Upper lobe of right lung (tissue), 1 donor: ENCODE data around the gene HDLBP. TPM values are rescaled to one million over a fixed set of nuclear protein-coding genes. Genes with fewer than 3 reads are reported as not detected.

Experiments used
- ATAC-seq: fragments of 200-7000 bp; cut with Tn5 transposase; one replicate; pipeline ENCODE4 v1.9.1; 2020; ENCODE audit warnings: mild to moderate bottlenecking, moderate library complexity
- DNase-seq: peaks from one replicate; pipeline ENCODE4 v3.0.0-alpha.2; 2020
- H3K27ac ChIP-seq: fragments of 200-600 bp; one replicate; pipeline ENCODE4 v1.8.0; 2022
- H3K27me3 ChIP-seq: fragments of 200-600 bp; one replicate; pipeline ENCODE4 v1.8.0; 2022; ENCODE audit warnings: mild to moderate bottlenecking
- H3K36me3 ChIP-seq: fragments of 200-600 bp; one replicate; pipeline ENCODE4 v1.8.0; 2022
- H3K4me1 ChIP-seq: fragments of 200-600 bp; one replicate; pipeline ENCODE4 v1.8.0; 2022
- H3K4me3 ChIP-seq: fragments of 200-600 bp; one replicate; pipeline ENCODE4 v1.8.0; 2022; ENCODE audit warnings: mild to moderate bottlenecking
- H3K9me3 ChIP-seq: fragments of 200-600 bp; one replicate; pipeline ENCODE4 v1.8.0; 2022
- intact Hi-C: fragments of 100-400 bp; cut with DNase I; formaldehyde crosslinking; loops from one replicate; pipeline ENCODE4 v1.11.0; 2022
- total RNA-seq: library from RNA; stranded (reverse); fragmentation: NEBNext Ultra II Directional; extraction: Animal tissue kit (Norgen Biotek cat#: 25700); gene quantifications from one replicate; pipeline ENCODE4 v1.2.1, GENCODE V29; 2021
- TF ChIP-seq, protein P1 (sequence below): fragments of 200-600 bp; IDR thresholded peaks from one replicate; pipeline ENCODE4 v1.8.0; 2022; ENCODE audit warnings: antibody characterized with exemption
- donor health status: DM: no; HTN: yes; CAD: no; lungs with severe emphysema.

The HDLBP gene
- total RNA-seq, 1 donor from 2014 or later, result 444 TPM

DNA sequence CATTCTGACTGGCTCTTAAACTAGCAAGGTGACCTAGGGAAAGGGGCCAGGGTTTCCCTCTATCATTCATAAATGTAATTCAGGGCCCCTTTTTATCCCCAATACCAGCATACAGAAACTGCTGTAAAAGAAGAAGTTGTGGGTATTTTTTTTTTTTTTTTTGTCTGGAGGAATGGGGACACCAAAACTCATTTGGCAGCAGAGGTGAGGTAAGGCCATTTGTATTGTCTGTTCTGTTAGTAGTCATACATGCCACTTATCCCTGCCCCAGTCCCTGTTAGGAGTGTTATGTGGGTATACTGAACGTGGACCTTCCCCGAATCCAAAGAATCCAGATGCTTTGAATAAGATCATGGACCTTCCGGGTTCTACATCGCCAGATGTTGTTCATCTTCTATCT is 1.9 kb upstream of the HDLBP start:
- Histone ChIP-seq H3K4me1 (peaks cover 69% of the 10 kb centered on the region), H3K9me3 (no peaks in the 10 kb centered on the region), H3K36me3 (no peaks in the 10 kb centered on the region), H3K27ac (peak overlapping the region; percentile 99), H3K4me3 (peak overlapping the region; percentile 84), H3K27me3 (no peaks in the 10 kb centered on the region)
- intact Hi-C loops, result no loop called here
- TF ChIP-seq, protein P1, sequence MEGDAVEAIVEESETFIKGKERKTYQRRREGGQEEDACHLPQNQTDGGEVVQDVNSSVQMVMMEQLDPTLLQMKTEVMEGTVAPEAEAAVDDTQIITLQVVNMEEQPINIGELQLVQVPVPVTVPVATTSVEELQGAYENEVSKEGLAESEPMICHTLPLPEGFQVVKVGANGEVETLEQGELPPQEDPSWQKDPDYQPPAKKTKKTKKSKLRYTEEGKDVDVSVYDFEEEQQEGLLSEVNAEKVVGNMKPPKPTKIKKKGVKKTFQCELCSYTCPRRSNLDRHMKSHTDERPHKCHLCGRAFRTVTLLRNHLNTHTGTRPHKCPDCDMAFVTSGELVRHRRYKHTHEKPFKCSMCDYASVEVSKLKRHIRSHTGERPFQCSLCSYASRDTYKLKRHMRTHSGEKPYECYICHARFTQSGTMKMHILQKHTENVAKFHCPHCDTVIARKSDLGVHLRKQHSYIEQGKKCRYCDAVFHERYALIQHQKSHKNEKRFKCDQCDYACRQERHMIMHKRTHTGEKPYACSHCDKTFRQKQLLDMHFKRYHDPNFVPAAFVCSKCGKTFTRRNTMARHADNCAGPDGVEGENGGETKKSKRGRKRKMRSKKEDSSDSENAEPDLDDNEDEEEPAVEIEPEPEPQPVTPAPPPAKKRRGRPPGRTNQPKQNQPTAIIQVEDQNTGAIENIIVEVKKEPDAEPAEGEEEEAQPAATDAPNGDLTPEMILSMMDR, result no peak
- DNase-seq, result no peak
- ATAC-seq, result no peak

DNA sequence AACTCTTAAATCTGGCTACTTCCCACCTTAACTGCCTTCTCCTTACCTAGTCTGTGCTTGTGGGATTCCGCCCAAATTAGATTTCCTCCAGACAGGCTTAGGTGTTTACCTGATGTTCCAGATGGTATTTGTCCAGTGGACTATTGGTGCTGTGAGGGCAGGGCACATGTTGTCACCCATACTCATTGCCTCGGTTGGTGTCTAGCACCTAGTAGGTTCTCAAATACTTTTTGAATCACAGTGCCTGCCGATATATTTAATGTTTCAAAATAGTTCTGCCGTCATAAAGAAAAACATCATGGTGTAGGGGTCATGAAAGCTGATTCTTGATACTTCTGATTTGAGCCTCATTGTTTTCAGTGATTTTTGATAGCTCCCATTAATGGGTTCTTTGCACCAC is 1.4 kb upstream of the HDLBP start:
- H3K4me1 ChIP-seq, result peaks cover 63% of the 10 kb centered on the region
- no peak for ATAC-seq

DNA sequence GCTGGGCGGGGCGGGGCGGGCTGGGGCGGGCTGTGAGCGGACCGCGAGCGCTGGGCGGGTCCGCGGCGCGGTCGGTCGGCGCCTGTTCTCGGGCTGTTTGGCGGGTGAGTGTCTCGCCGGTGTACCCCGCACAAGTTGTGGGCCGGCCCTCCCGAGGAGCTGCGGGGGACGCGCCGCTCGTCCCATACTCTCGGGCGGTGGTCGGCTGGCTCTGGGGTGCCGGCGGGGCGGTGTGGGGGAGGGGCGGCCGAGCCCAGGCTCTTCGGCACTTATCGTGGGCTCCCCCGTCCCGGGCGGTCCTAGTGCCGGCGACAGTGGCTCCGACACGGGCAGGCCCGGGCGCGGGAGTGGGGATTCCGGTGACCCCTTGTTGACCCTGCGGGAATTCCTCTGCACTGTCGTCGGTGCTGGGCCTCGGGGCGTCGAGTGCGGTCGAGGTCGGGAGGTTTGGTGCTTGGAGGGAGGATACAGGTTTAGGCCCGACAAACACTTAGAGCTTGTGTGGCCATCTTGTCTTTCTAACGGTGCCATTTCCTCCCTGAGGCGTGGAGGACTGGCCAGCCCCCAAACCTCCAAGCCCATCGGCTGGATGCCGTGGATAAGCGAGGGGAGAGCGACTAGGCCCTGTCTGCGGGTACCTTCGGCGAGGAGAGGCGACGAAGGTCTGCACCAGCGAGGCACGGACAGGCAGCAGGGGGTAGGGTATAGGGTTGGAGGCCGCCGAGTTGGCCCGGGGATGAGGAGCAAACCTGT is 583 bp upstream of the HDLBP start, which contains the start of gene SEPTIN2:
Gene SEPTIN2, plus strand, starts transcription at position 47 of the 753 bp plus-strand sequence. CDS start 8,308 bp downstream, outside the sequence.
- intact Hi-C loops, result no loop called here
- DNase-seq, result peak; percentile 93
- Histone ChIP-seq H3K36me3 (no peaks in the 10 kb centered on the region), H3K27ac (peak within 1 kb of the TSS; percentile 99), H3K27me3 (no peaks in the 10 kb centered on the region), H3K9me3 (no peaks in the 10 kb centered on the region), H3K4me3 (peak within 1 kb of the TSS; percentile 84), H3K4me1 (peaks cover 56% of the 10 kb centered on the region)
- TF ChIP-seq, protein P1, result no peak
- ATAC-seq, result peak; percentile 65

More for the DNA sequence above, 1.4 kb upstream of the HDLBP start:
- H3K4me3 ChIP-seq, result peak overlapping the region; percentile 84
- H3K27ac ChIP-seq, result peak overlapping the region; percentile 99
- TF ChIP-seq, protein P1, result no peak
- no peaks in the 10 kb centered on the region for H3K36me3 ChIP-seq
- H3K9me3 ChIP-seq, result no peaks in the 10 kb centered on the region
- intact Hi-C loops, result no loop called here
- DNase-seq, result no peak
- H3K27me3 ChIP-seq, result no peaks in the 10 kb centered on the region

DNA sequence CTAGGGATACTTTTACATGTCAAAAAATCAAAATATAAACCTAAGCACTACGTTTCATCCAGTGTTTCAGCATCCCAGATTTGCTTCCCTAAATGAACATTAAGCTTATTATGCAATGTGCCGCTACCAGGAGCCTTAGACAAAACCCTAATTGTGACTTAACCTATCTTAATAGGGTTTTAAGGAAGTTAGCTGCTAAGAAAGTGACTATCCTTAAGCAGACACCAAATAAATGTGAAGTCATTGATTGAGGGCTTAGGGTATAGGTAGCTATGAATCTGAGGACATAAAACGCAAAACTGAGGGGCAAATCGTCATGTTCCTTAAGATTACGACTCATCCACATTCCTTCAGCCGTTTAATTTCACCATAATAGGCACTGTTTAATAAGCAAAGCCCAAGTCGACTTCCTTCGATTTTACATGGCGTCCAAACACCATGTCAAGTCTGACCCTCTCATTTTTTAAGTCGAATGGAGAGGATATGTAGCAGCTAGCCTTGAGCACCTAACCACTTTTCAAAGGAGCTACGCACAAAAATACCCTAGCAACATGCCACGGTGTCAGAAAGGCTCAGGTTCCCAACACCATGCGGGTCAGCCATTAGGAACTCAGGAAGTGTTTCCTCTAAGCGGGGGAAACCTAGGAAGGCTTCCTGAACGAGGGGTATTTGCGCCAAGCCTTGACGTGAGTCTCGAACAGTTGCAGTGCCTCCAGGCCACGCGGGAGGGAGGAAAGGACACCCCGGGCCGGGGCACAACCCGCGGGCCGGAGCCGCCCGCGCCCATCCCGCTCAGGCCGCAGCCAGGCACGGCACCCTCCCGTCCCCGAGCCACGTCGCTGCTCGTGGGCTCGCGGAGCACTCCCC is 1.0 kb downstream of the HDLBP start:
- DNase-seq (no peak), ATAC-seq (no peak)
- H3K27me3 ChIP-seq, result no peaks in the 10 kb centered on the region
- H3K4me3 ChIP-seq, result peak overlapping the region; percentile 84
- no peaks in the 10 kb centered on the region for H3K9me3 ChIP-seq
- H3K36me3 ChIP-seq, result no peaks in the 10 kb centered on the region
- TF ChIP-seq, protein P1, result no peak
- intact Hi-C loops, result no loop called here
- peak overlapping the region; percentile 99 for H3K27ac ChIP-seq
- H3K4me1 ChIP-seq, result peaks cover 45% of the 10 kb centered on the region

DNA sequence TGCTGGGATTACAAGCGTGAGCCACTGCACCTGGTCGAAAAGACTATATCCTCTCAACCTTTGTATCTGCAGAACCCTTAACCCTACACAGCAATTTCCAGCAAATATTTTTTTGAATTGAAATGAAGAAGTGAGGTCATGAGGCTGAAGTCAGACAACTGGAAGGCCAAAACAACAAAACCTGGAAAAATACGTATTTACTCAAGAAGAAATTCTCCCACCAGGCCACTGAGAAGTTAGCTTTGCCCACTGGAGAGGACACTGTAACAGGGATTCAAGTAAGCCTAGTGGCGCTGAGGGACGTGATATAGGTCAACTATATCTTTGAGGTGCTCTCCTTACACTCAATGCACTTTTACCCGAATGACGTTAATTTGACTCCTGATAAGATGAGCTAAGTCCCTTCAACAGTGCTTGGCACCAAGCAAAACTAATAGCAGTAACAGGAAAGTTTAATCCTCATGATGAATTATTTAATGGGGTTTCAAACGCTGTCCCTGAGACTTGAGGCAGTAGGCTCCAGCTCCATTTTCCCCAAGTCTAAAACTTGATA is 1.9 kb downstream of the HDLBP start:
- no peaks in the 10 kb centered on the region for H3K36me3 ChIP-seq
- peak overlapping the region; percentile 99 for H3K27ac ChIP-seq
- ATAC-seq (no peak), DNase-seq (no peak)
- TF ChIP-seq, protein P1, result no peak
- peak overlapping the region; percentile 84 for H3K4me3 ChIP-seq
- intact Hi-C loops, result no loop called here
- H3K27me3 ChIP-seq, result no peaks in the 10 kb centered on the region
- H3K9me3 ChIP-seq, result no peaks in the 10 kb centered on the region
- H3K4me1 ChIP-seq, result peaks cover 37% of the 10 kb centered on the region
